Measurements from ENCODE around the gene CPM.

Gene CPM

DNA sequence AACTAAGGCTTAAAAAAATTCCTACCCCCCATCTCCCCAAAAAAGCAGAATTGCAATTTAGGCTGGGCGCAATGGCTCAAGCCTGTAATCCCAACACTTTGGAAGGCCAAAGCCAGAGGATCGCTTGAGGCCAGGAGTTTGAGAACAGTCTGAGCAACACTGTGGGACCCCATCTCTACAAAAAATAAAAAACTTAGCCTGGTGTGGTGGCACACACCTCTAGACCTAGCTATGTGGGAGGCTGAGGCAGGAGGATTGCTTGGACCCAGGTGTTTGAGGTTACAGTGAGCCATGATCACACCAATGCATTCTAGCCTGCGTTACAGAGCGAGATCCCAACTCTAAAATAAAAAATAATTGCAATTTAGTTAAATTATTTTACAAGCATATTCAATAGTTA lies 54.1 kb downstream of the CPM start:
- no peak for ATAC-seq
- no peak for TF ChIP-seq TOX (CRISPR knock-in tag; IDR thresholded peaks at IDR 0.05; ENCODE audit: borderline replicate concordance)
- TF ChIP-seq ZC3H10 (CRISPR knock-in tag; IDR thresholded peaks at IDR 0.05): no peak
- no peak for TF ChIP-seq CSDC2 (CRISPR knock-in tag; IDR thresholded peaks at IDR 0.05)
- no peak for TF ChIP-seq ZNF565 (CRISPR knock-in tag; conservative IDR thresholded peaks at IDR 0.05; ENCODE audit: low read depth)
- TF ChIP-seq, protein P1, sequence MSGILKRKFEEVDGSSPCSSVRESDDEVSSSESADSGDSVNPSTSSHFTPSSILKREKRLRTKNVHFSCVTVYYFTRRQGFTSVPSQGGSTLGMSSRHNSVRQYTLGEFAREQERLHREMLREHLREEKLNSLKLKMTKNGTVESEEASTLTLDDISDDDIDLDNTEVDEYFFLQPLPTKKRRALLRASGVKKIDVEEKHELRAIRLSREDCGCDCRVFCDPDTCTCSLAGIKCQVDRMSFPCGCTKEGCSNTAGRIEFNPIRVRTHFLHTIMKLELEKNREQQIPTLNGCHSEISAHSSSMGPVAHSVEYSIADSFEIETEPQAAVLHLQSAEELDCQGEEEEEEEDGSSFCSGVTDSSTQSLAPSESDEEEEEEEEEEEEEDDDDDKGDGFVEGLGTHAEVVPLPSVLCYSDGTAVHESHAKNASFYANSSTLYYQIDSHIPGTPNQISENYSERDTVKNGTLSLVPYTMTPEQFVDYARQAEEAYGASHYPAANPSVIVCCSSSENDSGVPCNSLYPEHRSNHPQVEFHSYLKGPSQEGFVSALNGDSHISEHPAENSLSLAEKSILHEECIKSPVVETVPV (CRISPR knock-in tag; IDR thresholded peaks at IDR 0.05): no peak
- TF ChIP-seq, protein P2, sequence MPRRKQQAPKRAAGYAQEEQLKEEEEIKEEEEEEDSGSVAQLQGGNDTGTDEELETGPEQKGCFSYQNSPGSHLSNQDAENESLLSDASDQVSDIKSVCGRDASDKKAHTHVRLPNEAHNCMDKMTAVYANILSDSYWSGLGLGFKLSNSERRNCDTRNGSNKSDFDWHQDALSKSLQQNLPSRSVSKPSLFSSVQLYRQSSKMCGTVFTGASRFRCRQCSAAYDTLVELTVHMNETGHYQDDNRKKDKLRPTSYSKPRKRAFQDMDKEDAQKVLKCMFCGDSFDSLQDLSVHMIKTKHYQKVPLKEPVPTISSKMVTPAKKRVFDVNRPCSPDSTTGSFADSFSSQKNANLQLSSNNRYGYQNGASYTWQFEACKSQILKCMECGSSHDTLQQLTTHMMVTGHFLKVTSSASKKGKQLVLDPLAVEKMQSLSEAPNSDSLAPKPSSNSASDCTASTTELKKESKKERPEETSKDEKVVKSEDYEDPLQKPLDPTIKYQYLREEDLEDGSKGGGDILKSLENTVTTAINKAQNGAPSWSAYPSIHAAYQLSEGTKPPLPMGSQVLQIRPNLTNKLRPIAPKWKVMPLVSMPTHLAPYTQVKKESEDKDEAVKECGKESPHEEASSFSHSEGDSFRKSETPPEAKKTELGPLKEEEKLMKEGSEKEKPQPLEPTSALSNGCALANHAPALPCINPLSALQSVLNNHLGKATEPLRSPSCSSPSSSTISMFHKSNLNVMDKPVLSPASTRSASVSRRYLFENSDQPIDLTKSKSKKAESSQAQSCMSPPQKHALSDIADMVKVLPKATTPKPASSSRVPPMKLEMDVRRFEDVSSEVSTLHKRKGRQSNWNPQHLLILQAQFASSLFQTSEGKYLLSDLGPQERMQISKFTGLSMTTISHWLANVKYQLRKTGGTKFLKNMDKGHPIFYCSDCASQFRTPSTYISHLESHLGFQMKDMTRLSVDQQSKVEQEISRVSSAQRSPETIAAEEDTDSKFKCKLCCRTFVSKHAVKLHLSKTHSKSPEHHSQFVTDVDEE (CRISPR knock-in tag; IDR thresholded peaks at IDR 0.05): no peak
- no peak for TF ChIP-seq ARNTL (CRISPR knock-in tag; IDR thresholded peaks at IDR 0.05; ENCODE audit: borderline replicate concordance, low read depth)
- TF ChIP-seq, protein P3, sequence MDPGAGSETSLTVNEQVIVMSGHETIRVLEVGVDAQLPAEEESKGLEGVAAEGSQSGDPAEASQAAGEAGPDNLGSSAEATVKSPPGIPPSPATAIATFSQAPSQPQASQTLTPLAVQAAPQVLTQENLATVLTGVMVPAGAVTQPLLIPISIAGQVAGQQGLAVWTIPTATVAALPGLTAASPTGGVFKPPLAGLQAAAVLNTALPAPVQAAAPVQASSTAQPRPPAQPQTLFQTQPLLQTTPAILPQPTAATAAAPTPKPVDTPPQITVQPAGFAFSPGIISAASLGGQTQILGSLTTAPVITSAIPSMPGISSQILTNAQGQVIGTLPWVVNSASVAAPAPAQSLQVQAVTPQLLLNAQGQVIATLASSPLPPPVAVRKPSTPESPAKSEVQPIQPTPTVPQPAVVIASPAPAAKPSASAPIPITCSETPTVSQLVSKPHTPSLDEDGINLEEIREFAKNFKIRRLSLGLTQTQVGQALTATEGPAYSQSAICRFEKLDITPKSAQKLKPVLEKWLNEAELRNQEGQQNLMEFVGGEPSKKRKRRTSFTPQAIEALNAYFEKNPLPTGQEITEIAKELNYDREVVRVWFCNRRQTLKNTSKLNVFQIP (CRISPR knock-in tag; IDR thresholded peaks at IDR 0.05; ENCODE audit: borderline replicate concordance, low read depth): no peak
- TF ChIP-seq ZNF70 (CRISPR knock-in tag; IDR thresholded peaks at IDR 0.05): no peak
- no peak for TF ChIP-seq GLIS3 (CRISPR knock-in tag; IDR thresholded peaks at IDR 0.05)
- no peak for TF ChIP-seq TCF4 (CRISPR knock-in tag; IDR thresholded peaks at IDR 0.05; ENCODE audit: borderline replicate concordance)
- TF ChIP-seq, protein P4, sequence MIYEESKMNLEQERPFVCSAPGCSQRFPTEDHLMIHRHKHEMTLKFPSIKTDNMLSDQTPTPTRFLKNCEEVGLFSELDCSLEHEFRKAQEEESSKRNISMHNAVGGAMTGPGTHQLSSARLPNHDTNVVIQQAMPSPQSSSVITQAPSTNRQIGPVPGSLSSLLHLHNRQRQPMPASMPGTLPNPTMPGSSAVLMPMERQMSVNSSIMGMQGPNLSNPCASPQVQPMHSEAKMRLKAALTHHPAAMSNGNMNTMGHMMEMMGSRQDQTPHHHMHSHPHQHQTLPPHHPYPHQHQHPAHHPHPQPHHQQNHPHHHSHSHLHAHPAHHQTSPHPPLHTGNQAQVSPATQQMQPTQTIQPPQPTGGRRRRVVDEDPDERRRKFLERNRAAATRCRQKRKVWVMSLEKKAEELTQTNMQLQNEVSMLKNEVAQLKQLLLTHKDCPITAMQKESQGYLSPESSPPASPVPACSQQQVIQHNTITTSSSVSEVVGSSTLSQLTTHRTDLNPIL (CRISPR knock-in tag; IDR thresholded peaks at IDR 0.05; ENCODE audit: low read depth): no peak
- no peak for TF ChIP-seq RARB (CRISPR knock-in tag; IDR thresholded peaks at IDR 0.05)
- TF ChIP-seq OSR1 (CRISPR knock-in tag; IDR thresholded peaks at IDR 0.05): no peak
- no peak for TF ChIP-seq BACH2 (CRISPR knock-in tag; IDR thresholded peaks at IDR 0.05; ENCODE audit: borderline replicate concordance)
- TF ChIP-seq ZFP3 (CRISPR knock-in tag; IDR thresholded peaks at IDR 0.05): no peak

DNA sequence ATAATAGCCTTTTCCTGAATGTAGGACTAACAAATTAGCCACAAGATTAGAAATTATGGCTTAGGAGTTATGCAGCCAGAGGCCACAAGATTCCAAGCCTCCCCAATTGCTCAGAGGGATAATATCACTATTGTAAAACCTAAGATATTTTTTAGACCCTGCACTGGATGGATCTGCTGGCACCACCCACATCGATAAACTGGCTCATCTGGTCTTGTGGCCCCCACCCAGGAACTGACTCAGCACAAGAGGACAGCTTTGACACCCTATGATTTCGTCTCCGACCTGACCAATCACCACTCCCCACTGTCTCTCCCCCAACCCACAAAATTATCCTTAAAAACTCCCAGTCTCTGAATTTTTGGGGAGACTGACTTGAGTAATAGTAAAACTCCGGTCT lies 54.7 kb downstream of the CPM start:
- TF ChIP-seq CSDC2 (CRISPR knock-in tag; IDR thresholded peaks at IDR 0.05) (no peak), ARNTL (CRISPR knock-in tag; IDR thresholded peaks at IDR 0.05; ENCODE audit: borderline replicate concordance, low read depth) (no peak), ZNF565 (CRISPR knock-in tag; conservative IDR thresholded peaks at IDR 0.05; ENCODE audit: low read depth) (no peak), ZNF8 (CRISPR knock-in tag; IDR thresholded peaks at IDR 0.05) (no peak), TOX (CRISPR knock-in tag; IDR thresholded peaks at IDR 0.05; ENCODE audit: borderline replicate concordance) (no peak), SNAI2 (CRISPR knock-in tag; IDR thresholded peaks at IDR 0.05) (no peak), ISL1 (CRISPR knock-in tag; IDR thresholded peaks at IDR 0.05) (no peak), GLIS3 (CRISPR knock-in tag; IDR thresholded peaks at IDR 0.05) (no peak)
- TF ChIP-seq, protein P4 (CRISPR knock-in tag; IDR thresholded peaks at IDR 0.05; ENCODE audit: low read depth): no peak
- TF ChIP-seq, protein P2 (CRISPR knock-in tag; IDR thresholded peaks at IDR 0.05): no peak
- TF ChIP-seq, protein P3 (CRISPR knock-in tag; IDR thresholded peaks at IDR 0.05; ENCODE audit: borderline replicate concordance, low read depth): no peak
- no peak for ATAC-seq
